BE2C (cell line): ENCODE results near the gene DCLRE1B.

Source experiments
- DNase-seq: peaks from one replicate; pipeline ENCODE4 v3.0.0-alpha.2; 2020
- H3K27me3 ChIP-seq: fragments of 250-450 bp; sonication (Bioruptor Pico); 2 replicates; pipeline ENCODE4 v1.5.1; 2020; ENCODE audit warnings: mild to moderate bottlenecking
- H3K36me3 ChIP-seq: fragments of 250-450 bp; sonication (Bioruptor Pico); 2 replicates; pipeline ENCODE4 v1.5.1; 2020; ENCODE audit warnings: mild to moderate bottlenecking
- H3K4me1 ChIP-seq: fragments of 250-450 bp; sonication (Bioruptor Pico); 2 replicates; pipeline ENCODE4 v1.5.1; 2020
- H3K4me3 ChIP-seq: 2 replicates; pipeline ENCODE4 v1.5.1; 2011; ENCODE audit warnings: low read depth, low read length
- H3K9me3 ChIP-seq: fragments of 250-450 bp; sonication (Bioruptor Pico); 2 replicates; pipeline ENCODE4 v1.5.1; 2020
- CTCF ChIP-seq: IDR thresholded peaks from 2 replicates; pipeline ENCODE4 v1.5.1; 2012; ENCODE audit warnings: mild to moderate bottlenecking, low read depth, low read length

The DCLRE1B gene

GRCh38 chr1:113913312-113913668 lies 8.2 kb downstream of the DCLRE1B start:
- no peak for TF ChIP-seq CTCF
- Histone ChIP-seq H3K4me1 (no peaks in the 10 kb centered on the region), H3K4me3 (no peak overlapping the region), H3K36me3 (peaks cover 28% of the 10 kb centered on the region), H3K9me3 (no peaks in the 10 kb centered on the region), H3K27me3 (no peaks in the 10 kb centered on the region; the same call in 1 of the 2 replicates)
- no peak for DNase-seq

- peaks cover 24% of the 10 kb centered on the region for H3K36me3 ChIP-seq
- H3K9me3 ChIP-seq: no peaks in the 10 kb centered on the region
- H3K4me3 ChIP-seq: no peak overlapping the region
- no peaks in the 10 kb centered on the region; the same call in 1 of the 2 replicates for H3K27me3 ChIP-seq
- DNase-seq: no peak
- H3K4me1 ChIP-seq: no peaks in the 10 kb centered on the region
- no peak for TF ChIP-seq CTCF
Measured at GRCh38 chr1:113913887-113914664, 8.9 kb downstream of the DCLRE1B start.

- Histone ChIP-seq H3K36me3 (peaks cover 2% of the 10 kb centered on the region), H3K27me3 (no peaks in the 10 kb centered on the region; the same call in 1 of the 2 replicates), H3K9me3 (no peaks in the 10 kb centered on the region), H3K4me3 (no peak overlapping the region), H3K4me1 (no peaks in the 10 kb centered on the region)
- no peak for DNase-seq
- no peak for TF ChIP-seq CTCF
Measured at GRCh38 chr1:113916974-113917373, 11.8 kb downstream of the DCLRE1B start.

- DNase-seq: no peak
- no peak overlapping the region for H3K4me3 ChIP-seq
- no peak for TF ChIP-seq CTCF
- H3K36me3 ChIP-seq: no peaks in the 10 kb centered on the region
- H3K9me3 ChIP-seq: no peaks in the 10 kb centered on the region
- no peaks in the 10 kb centered on the region; the same call in 1 of the 2 replicates for H3K27me3 ChIP-seq
- H3K4me1 ChIP-seq: no peaks in the 10 kb centered on the region
Measured at GRCh38 chr1:113917400-113918082, 12.4 kb downstream of the DCLRE1B start.

- no peaks in the 10 kb centered on the region for H3K9me3 ChIP-seq
- H3K4me1 ChIP-seq: no peaks in the 10 kb centered on the region
- no peak for TF ChIP-seq CTCF
- H3K4me3 ChIP-seq: no peak overlapping the region
- DNase-seq: no peak
- peaks cover 5% of the 10 kb centered on the region; the same call in 1 of the 2 replicates for H3K27me3 ChIP-seq
- no peaks in the 10 kb centered on the region for H3K36me3 ChIP-seq
Measured at GRCh38 chr1:113918243-113918642, 13.1 kb downstream of the DCLRE1B start.

GRCh38 chr1:113922957-113923356 lies 17.8 kb downstream of the DCLRE1B start:
- DNase-seq: no peak
- no peaks in the 10 kb centered on the region for H3K36me3 ChIP-seq
- H3K27me3 ChIP-seq: peaks cover 7% of the 10 kb centered on the region; the same call in 1 of the 2 replicates
- no peak for TF ChIP-seq CTCF
- no peaks in the 10 kb centered on the region for H3K4me1 ChIP-seq
- no peak overlapping the region for H3K4me3 ChIP-seq
- no peaks in the 10 kb centered on the region for H3K9me3 ChIP-seq
